ENCODE data around the gene RPL10A.
A peak's percentile ranks its signal among the peaks of the same experiment; 100 is the strongest.

Gene RPL10A

GRCh38 chr6:35449287-35449881 lies 18.8 kb upstream of the RPL10A start:
- peak; percentile 37 for DNase-seq

DNA sequence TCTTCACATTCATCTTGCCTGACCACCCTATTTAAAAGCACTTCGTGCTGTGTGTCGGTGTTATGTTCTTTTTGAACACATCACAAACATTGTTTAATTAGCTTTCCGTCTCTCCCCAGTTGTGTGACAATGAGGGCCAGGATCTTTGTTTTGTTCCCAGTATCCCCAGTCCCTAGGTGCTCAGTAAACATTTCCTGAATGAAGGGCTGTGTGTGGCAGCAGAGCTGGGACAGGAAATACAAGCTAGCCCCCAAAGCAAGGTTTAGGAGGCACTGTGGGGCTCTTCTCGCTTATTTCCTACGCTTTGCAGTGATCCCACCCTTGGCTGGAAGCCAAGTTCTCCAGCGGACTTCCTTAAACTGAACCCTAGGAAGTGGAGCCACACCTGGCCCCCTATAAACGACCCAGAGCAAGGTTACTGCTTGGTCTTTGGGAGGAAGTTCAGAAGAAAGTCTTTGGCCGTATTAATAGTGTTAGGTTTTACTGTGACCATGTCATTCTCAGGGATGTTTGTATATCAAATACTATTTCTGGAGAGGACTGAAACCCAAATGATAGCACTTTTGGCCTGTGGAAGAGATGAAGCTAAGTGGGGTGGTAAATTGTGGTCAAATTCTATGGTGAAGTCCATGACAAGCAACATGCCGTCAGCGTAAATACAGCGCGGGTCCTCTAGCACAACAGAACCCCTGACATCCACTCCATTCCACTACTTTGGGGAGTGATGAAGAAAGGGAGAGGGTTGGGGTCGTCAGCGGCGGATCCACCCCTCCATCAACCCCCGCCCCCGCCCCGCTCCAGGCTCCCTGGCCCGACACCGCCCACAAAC lies 16.6 kb upstream of the RPL10A start:
- DNase-seq = no peak

GRCh38 chr6:35452183-35453090 lies 15.8 kb upstream of the RPL10A start, which contains the start of gene FANCE:
TSS of gene FANCE (plus strand) at chr6:35452338. CDS start at chr6:35452546, 208 bp downstream.
- peak; percentile 30 for DNase-seq

- DNase-seq = no peak
Observed at GRCh38 chr6:35453236-35453635, 15.0 kb upstream of the RPL10A start.

DNA sequence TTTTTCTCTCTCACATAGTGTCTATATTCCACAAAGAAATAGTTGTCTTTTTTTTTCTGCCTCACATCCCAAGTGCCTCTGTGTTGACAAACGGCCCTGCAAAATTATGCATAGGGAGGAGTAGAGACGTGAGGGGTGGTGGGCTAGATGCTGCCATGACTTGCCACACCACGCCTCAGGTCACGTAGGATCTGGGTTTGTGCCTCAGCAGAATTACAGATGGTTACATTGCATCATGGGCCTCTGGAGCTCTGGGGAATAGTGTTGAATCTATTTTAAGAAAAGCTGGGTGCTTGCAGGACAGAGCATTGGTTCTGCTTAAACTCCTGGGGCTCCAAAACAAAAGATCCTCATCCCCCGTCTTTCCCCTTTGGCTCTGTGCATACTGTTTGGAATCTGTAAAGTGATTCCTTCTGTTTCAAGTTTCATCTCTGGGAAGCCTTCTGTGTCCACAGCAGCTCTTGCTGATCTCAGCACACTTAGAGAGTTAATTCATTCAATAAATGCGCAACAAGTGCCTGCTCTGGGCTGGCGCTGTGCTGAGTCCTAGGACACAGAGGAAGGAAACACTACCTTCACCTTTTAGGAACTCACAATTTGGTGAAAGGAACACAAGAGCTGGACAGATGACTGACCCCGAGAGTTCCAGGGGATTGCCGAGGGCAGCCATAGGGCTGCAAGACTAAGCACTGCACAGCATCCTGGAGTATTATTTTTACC lies 13.7 kb upstream of the RPL10A start:
- no peak for DNase-seq

DNA sequence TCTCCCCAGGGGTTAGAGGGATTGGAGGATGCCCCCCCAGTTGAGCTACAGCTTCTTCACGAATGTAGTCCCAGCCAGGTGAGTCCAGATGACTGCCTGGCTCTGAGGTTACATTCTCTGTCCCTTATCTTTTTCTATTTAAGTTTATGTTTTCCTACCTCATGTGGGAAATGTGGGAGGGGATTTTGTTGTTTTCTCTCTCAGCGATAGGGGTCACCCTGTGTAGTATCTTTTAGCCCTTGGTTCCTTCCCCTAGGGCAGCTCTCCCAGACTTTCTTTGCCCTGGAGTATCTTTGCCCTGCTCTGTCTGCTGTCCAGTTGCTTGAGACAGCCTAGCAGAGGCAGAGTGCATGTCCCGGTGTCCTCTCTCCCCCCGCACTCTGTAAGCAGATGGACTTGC lies 10.3 kb upstream of the RPL10A start:
- no peak for DNase-seq

DNA sequence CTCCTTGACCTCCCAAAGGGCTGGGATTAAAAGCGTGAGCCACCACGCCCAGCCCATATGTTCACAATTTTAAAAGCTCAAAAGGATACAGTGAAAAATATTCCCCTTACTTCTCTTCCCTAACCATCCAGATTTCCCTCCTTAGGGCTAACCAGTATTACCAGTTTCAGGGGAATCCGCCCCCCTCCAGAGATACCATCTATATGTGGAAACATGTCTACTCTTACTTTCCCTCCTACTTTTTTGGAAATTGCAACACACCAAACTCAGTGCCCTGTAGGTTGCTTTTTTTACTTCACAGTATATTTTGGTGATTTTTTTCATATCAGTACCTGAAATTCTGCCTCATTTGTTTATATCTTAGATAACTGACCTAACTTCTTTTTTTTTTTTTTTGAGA lies 6.9 kb upstream of the RPL10A start:
- no peak for DNase-seq

- no peak for DNase-seq
Observed at GRCh38 chr6:35463292-35463691, 4.9 kb upstream of the RPL10A start.

DNA sequence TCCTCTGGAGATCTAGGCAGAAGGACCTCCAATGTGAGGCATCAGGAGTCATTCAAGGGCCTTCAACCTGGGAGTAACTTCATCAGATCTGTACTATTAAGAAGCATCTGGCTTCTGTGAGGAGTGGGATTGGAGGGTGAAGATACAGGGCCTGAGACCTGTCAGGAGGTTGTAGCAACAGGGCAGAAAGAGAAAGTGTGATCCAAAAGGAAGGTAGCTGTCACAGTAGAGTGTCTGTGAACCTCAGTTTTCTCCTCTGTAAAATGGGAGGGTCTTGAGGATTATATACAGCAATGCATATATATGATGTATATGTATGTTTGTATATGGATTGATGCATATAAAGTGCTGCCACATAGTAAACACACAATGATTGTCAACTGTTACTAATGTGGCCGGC lies 2.6 kb upstream of the RPL10A start:
- DNase-seq = no peak

DNA sequence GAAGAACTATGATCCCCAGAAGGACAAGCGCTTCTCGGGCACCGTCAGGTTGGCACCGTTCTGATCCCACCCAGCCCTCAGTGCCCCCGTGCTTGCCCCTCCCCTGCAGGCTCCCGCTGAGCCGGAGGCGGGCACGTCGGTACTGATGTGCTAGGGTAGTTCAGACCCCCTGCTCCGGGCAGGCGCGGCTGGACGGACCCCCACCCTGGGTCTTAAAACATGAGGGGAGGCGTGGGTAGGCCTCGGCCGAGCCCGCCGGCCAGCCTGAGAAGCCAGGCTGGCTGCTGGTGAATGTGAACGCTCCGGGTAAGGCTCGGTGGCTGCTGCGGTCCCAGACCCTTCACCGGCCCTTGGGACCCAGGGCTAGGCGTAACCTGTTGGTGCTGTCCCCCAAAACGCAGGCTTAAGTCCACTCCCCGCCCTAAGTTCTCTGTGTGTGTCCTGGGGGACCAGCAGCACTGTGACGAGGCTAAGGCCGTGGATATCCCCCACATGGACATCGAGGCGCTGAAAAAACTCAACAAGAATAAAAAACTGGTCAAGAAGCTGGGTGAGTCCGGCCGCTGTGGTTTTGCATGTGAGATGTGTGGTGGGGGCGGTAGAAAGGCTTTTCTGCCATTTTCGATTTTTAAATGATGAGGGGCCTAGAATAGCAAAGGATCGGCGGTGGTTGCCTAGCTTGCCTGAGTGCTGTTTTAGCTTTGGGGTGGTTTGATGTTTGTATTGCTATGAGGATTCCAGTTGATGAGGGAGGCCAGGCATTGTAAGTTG lies 964 bp downstream of the RPL10A start:
- no peak for DNase-seq

DNA sequence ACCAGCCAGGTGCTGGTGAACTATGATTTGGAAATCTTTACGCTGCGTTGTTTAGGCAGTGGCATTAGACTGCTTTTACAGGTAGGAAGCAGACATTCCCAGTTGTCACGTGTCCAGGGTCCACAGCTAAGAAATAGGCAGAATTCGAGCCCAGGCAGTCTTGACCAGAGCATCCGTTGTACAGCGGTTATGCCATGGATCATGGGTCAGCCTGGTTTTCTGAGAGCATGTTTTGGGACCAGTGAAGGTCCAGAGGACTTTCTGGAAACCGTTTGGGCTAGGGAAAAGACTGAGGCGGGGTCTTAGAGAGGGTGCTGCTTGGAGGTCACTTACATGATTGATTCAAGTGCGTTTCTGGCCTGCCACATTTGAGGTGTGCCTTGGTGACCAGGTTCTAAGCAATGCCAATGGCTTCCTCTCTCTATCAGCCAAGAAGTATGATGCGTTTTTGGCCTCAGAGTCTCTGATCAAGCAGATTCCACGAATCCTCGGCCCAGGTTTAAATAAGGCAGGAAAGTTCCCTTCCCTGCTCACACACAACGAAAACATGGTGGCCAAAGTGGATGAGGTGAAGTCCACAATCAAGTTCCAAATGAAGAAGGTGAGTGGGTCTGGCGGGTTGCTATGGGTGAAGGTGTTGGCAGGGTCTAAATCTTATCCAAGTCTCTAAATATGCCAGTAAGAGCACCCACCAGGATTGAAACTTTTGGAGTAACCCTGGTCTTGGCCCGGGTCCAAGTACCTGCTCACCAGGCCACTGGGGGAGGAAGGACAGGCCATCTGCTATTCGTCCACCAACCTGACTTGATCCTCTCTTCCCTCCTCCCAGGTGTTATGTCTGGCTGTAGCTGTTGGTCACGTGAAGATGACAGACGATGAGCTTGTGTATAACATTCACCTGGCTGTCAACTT lies 1.8 kb downstream of the RPL10A start:
- DNase-seq = no peak

DNA sequence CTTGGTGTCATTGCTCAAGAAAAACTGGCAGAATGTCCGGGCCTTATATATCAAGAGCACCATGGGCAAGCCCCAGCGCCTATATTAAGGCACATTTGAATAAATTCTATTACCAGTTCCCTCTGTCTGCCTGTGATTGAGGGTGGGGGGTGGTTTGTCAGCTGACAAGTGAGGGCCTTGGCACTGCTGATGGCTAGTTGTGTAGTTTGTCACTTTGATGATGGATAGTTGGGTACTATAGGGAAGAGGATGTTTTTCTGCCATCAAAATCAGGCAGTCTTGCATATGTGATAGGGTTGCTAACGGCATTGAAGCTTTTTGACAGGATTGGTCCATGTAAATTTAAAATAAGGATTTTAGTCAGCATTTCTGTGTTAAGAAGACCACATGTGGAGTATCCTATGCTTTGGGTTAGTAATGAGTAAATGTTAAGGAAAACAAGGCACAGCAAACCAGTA lies 2.5 kb downstream of the RPL10A start:
- DNase-seq = no peak

DNA sequence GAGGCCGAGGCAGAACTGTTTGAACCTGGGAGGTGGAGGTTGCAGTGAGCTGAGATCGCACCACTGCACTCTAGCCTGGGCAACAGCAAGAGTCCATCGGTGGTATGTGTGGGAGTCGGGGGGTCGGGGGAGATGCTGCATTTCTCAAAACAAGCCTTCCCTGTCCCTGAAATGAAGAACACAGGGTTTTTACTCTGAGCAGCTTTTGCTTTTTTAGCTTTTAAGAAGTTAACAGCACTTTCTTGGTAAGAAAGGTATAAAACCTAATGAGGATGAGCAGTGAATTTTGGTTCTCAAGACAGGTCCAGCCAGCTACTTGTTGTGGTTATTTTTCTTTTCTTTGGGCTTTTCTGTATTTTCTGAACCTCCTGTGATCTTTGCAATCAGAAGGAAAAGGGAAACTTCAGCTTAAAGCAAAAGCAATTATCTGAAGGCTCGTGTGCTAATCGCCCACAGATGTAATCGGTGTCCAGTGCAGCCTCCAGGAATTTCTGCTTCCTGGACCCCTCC lies 3.7 kb downstream of the RPL10A start:
- no peak for DNase-seq

- DNase-seq = no peak
Observed at GRCh38 chr6:35473075-35473849, 5.1 kb downstream of the RPL10A start.

DNA sequence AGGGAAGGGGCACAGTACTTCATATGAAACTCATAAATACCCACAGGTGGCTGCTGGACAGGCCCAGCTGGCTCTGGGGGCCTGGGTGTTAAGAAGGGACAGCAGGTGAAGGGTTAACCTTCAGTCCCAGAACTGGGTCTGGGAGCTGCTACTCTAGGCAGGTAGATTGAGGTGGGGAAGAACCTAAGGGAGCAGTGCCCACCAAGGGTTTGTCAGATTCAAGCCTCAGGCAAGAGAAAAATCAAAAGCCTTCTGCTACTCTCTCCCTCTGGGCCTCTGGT lies 5.6 kb downstream of the RPL10A start:
- no peak for DNase-seq

- no peak for DNase-seq
Observed at GRCh38 chr6:35474131-35474941, 6.1 kb downstream of the RPL10A start.

DNA sequence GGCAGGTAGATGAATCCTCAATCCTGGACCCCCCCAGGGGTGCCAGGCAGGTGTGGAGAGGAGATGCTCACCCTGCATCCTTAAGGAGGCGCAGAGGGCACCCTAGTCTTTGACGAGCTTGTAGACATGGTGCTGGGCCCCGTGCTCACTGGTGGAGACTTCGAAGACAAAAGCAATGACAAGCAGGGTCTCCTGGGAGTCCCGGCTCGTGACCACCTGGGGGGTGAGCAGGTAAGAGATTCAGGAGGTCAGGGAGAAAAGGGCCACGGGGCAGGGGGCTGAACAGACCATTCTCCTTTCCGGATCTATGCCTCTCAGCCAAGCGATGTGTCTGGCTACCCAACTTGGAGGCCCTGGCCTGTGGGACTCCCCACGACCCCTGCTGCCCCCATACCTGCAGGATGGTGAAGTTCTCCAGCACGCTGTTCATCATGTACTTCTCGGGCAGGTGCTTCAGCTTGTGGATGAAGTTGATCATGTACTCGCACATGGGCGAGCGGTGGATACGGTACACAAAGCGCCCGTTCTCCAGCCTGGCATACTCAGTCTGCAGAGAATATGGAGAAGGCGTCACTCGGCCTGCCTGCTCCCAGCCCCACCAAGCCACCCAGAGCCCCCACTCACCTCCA lies 6.9 kb downstream of the RPL10A start:
- DNase-seq = no peak

DNA sequence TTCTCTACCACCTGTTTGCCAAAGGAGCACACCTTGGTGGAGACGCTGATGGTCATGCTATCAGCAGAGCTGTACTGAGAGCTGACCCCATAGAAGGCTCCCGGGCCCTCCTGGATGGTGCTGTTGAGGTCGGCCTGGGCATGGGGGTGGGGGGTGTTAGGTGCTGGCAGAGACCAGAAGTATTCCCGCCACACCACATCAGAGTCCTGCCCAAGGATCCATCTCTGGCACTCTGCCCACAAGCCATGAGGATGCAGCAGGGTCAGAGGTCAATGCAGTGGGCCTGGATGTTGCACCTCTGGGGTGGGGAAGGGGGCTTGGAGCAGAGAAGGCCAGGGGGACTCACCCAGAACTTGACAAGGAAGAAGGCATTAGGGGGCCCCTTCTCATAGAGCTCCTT lies 7.4 kb downstream of the RPL10A start:
- no peak for DNase-seq

DNA sequence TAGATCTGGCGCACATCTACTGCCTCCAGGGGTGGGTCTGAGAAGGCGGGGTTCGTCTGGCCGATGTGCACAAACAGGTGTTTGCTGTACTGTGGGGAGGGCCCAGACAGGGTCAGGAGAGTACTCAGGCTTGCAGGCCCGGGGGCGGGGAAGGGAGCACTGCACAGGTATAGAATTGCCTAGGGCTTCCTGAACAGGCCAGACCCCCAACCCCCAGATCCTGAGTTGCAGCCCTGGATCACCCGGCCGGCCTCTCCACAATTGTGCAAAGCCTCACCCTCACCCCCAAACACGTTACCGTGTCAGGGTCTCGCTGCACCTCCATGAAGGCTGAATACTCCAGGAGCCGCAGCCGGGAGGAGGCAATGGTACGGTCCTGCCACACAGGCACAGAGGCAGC lies 7.8 kb downstream of the RPL10A start:
- DNase-seq = no peak
